Thoracic aorta (tissue), 2 donors: ENCODE data around the gene CNN2. TPM values are rescaled to one million over a fixed set of nuclear protein-coding genes. Genes with fewer than 3 reads are reported as not detected.

Experiments used
- ATAC-seq: fragments of 150-250 bp; one replicate; pipeline ENCODE4 v1.8.0; 2017; ENCODE audit warnings: low read depth; ENCODE audit not compliant: insufficient number of reproducible peaks, low FRiP score
- DNase-seq: peaks from one replicate; pipeline ENCODE4 v3.0.0-alpha.2; 2020; ENCODE audit warnings: low spot score
- H3K27ac ChIP-seq, 2 donors: fragments of 200-600 bp; sonication (generic); 1 replicate in 1 of 2; 2 replicates in 1 of 2; pipeline ENCODE4 v1.5.1; 2016; ENCODE audit warnings: mild to moderate bottlenecking in 2 of 2, moderate library complexity in 2 of 2
- H3K27me3 ChIP-seq: fragments of 200-600 bp; sonication (generic); replicated peaks from 2 replicates; pipeline ENCODE4 v1.6.0; 2016; ENCODE audit warnings: mild to moderate bottlenecking; ENCODE audit not compliant: insufficient read depth
- H3K36me3 ChIP-seq: fragments of 200-600 bp; sonication (generic); one replicate; pipeline ENCODE4 v1.5.1; 2016
- H3K4me1 ChIP-seq, 2 donors: fragments of 200-600 bp; sonication (generic); 1 replicate in 1 of 2; 2 replicates in 1 of 2; pipeline versions ENCODE4 v1.5.1 to v1.6.0; 2016; ENCODE audit warnings: low read depth in 2 of 2, mild to moderate bottlenecking in 1 of 2; ENCODE audit not compliant: control insufficient read depth in 1 of 2
- H3K4me3 ChIP-seq: fragments of 200-600 bp; sonication (generic); 2 replicates; pipeline ENCODE4 v1.5.1; 2016; ENCODE audit warnings: mild to moderate bottlenecking
- H3K9me3 ChIP-seq: fragments of 200-600 bp; sonication (generic); 2 replicates; pipeline ENCODE4 v1.5.1; 2016
- CTCF ChIP-seq: fragments of 200-600 bp; sonication (generic); IDR thresholded peaks from one replicate; pipeline ENCODE4 v1.5.1; 2019; ENCODE audit warnings: antibody characterized with exemption
- total RNA-seq, 2 donors: library from RNA; depleted of rRNA; stranded (reverse); fragments of >200 nt; gene quantifications; one replicate each; pipeline versions ENCODE4 v1.1.0 to v1.2.3, GENCODE V29; 2016

The CNN2 gene
- total RNA-seq, 2 donors from 2014 or later: 96.9 to 193 TPM

- Histone ChIP-seq H3K27ac (no peak overlapping the region), H3K4me3 (no peak overlapping the region), H3K4me1 (peaks cover 12 to 24% of the 10 kb centered on the region in 2 donors), H3K9me3 (no peaks in the 10 kb centered on the region), H3K36me3 (peaks cover 38% of the 10 kb centered on the region), H3K27me3 (no peaks in the 10 kb centered on the region)
- DNase-seq (no peak), ATAC-seq (no peak)
- TF ChIP-seq CTCF: no peak
These were observed 9.7 kb downstream of the CNN2 start for GRCh38 chr19:1035998-1036621.

- Histone ChIP-seq H3K4me1 (peaks cover 12 to 33% of the 10 kb centered on the region in 2 donors), H3K4me3 (no peak overlapping the region), H3K36me3 (peaks cover 26% of the 10 kb centered on the region), H3K27ac (no peak overlapping the region), H3K9me3 (no peaks in the 10 kb centered on the region), H3K27me3 (no peaks in the 10 kb centered on the region)
- DNase-seq (no peak), ATAC-seq (no peak)
- no peak for TF ChIP-seq CTCF
These were observed 11.2 kb downstream of the CNN2 start for GRCh38 chr19:1037621-1038064.

- ATAC-seq (peak; percentile 5), DNase-seq (no peak)
- no peaks in the 10 kb centered on the region for H3K27me3 ChIP-seq
- TF ChIP-seq CTCF: no peak
- H3K27ac ChIP-seq: peak overlapping the region; percentile 5 to 52
- no peaks in the 10 kb centered on the region for H3K9me3 ChIP-seq
- peak overlapping the region; percentile 80 for H3K4me3 ChIP-seq
- peaks cover 18% of the 10 kb centered on the region for H3K36me3 ChIP-seq
- peaks cover 12 to 33% of the 10 kb centered on the region in 2 donors for H3K4me1 ChIP-seq
These were observed 12.7 kb downstream of the CNN2 start for GRCh38 chr19:1038978-1039645.

GRCh38 chr19:1039646-1040475 lies 13.5 kb downstream of the CNN2 start, which contains the start of gene ABCA7:
ABCA7 (plus strand) TSS chr19:1040107; CDS start chr19:1041362, 1,255 bp downstream.
- no peaks in the 10 kb centered on the region for H3K27me3 ChIP-seq
- H3K9me3 ChIP-seq: no peaks in the 10 kb centered on the region
- H3K4me1 ChIP-seq: peaks cover 12 to 33% of the 10 kb centered on the region in 2 donors
- ATAC-seq: peak; percentile 57
- peak within 1 kb of the TSS; percentile 80 for H3K4me3 ChIP-seq
- peak; percentile 85 for DNase-seq
- H3K36me3 ChIP-seq: peaks cover 18% of the 10 kb centered on the region
- no peak for TF ChIP-seq CTCF
- peak within 1 kb of the TSS; percentile 5 to 52 for H3K27ac ChIP-seq
